HL-60 (cell line): ENCODE data around the gene DMD.

Experiments
- DNase-seq, 2 experiments: peaks; one replicate each; pipeline ENCODE4 v3.0.0-alpha.2; 2010 to 2020; ENCODE audit warnings: low read depth in 1 of 2, low spot score in 1 of 2
- H3K27ac ChIP-seq: fragments of 250-450 bp; sonication (Bioruptor Pico); replicated peaks from 2 replicates; pipeline ENCODE4 v1.5.1; 2020; ENCODE audit warnings: mild to moderate bottlenecking, moderate library complexity
- H3K27me3 ChIP-seq: fragments of 250-450 bp; sonication (Bioruptor Pico); 2 replicates; pipeline ENCODE4 v1.5.1; 2021; ENCODE audit warnings: mild to moderate bottlenecking, moderate library complexity; ENCODE audit not compliant: insufficient read depth, poor library complexity, severe bottlenecking
- H3K4me3 ChIP-seq: replicated peaks from 2 replicates; pipeline ENCODE4 v1.5.1; 2011; ENCODE audit warnings: mild to moderate bottlenecking, control low read depth, low read length; ENCODE audit not compliant: insufficient read depth
- CTCF ChIP-seq: IDR thresholded peaks from one replicate; pipeline ENCODE4 v1.5.1; 2011; ENCODE audit warnings: low read length, control low read depth, inconsistent platforms; ENCODE audit not compliant: insufficient read depth
- GABPA ChIP-seq: IDR thresholded peaks from 2 replicates; pipeline ENCODE4 v1.6.1; 2012; ENCODE audit warnings: low read depth
- POLR2AphosphoS5 ChIP-seq: IDR thresholded peaks from 2 replicates; pipeline ENCODE4 v1.6.1; 2012; ENCODE audit warnings: low read depth
- REST ChIP-seq: IDR thresholded peaks from 2 replicates; pipeline ENCODE4 v1.6.1; 2012; ENCODE audit warnings: low read depth; ENCODE audit not compliant: insufficient replicate concordance
- SPI1 ChIP-seq: IDR thresholded peaks from 2 replicates; pipeline ENCODE4 v1.6.1; 2012; ENCODE audit warnings: low read depth, mild to moderate bottlenecking, borderline replicate concordance

DMD gene

GRCh38 chrX:31889088-31889487 lies 1322.3 kb downstream of the DMD start:
- no peak for TF ChIP-seq CTCF
- TF ChIP-seq REST: no peak
- no peak for TF ChIP-seq SPI1
- TF ChIP-seq GABPA: no peak
- TF ChIP-seq POLR2AphosphoS5: no peak
- H3K27me3 ChIP-seq: no peaks in the 10 kb centered on the region
- no peak for DNase-seq
- H3K4me3 ChIP-seq: no peak overlapping the region
- no peak overlapping the region for H3K27ac ChIP-seq

GRCh38 chrX:31884535-31884934 lies 1326.8 kb downstream of the DMD start:
- Histone ChIP-seq H3K4me3 (no peak overlapping the region), H3K27ac (no peak overlapping the region), H3K27me3 (no peaks in the 10 kb centered on the region)
- no peak for TF ChIP-seq CTCF
- DNase-seq: no peak

GRCh38 chrX:31872007-31872406 lies 1339.3 kb downstream of the DMD start:
- no peak for DNase-seq
- Histone ChIP-seq H3K4me3 (no peak overlapping the region), H3K27me3 (peaks cover 3% of the 10 kb centered on the region), H3K27ac (no peak overlapping the region)
- TF ChIP-seq REST: no peak
- TF ChIP-seq GABPA: no peak
- TF ChIP-seq POLR2AphosphoS5: no peak
- no peak for TF ChIP-seq SPI1
- no peak for TF ChIP-seq CTCF

- no peak overlapping the region for H3K27ac ChIP-seq
- H3K4me3 ChIP-seq: no peak overlapping the region
- H3K27me3 ChIP-seq: peaks cover 3% of the 10 kb centered on the region
- TF ChIP-seq CTCF (no peak), REST (no peak), SPI1 (no peak), POLR2AphosphoS5 (no peak), GABPA (no peak)
- DNase-seq: no peak
These were observed 1341.1 kb downstream of the DMD start for GRCh38 chrX:31870267-31870666.
